ENCODE data around the gene STAG3. TPM values are rescaled to one million over a fixed set of nuclear protein-coding genes. Genes with fewer than 3 reads are reported as not detected.
A peak's percentile ranks its signal among the peaks of the same experiment; 100 is the strongest.

The STAG3 gene
- total RNA-seq, 1 experiment from 2014 or later: 3.1 TPM

- no peak overlapping the region for H2AFZ ChIP-seq (ENCODE audit: low read length)
- H3K56ac ChIP-seq (ENCODE audit: insufficient read length, low read depth, low read length): no peak overlapping the region
- no peak for DNase-seq
- TF ChIP-seq CTCF (conservative IDR thresholded peaks at IDR 0.05): no peak
- peaks cover 31% of the 10 kb centered on the region for H3K27me3 Mint-ChIP-seq (ENCODE audit: low read depth)
- peak overlapping the region; percentile 59 to 68 for H3K4me3 Mint-ChIP-seq
- no peaks in the 10 kb centered on the region for H3K9me3 ChIP-seq (ENCODE audit: control insufficient read depth, low read depth, low read length)
- H3K9me3 Mint-ChIP-seq: no peaks in the 10 kb centered on the region; a peak in 1 of 5 replicates
- no peak overlapping the region for H2BK120ac ChIP-seq (ENCODE audit: low read depth, low read length, poor library complexity, severe bottlenecking)
- no peaks in the 10 kb centered on the region for H4K20me1 ChIP-seq (ENCODE audit: control insufficient read depth, insufficient read depth, insufficient read length)
- H3K4me1 Mint-ChIP-seq: peaks cover 45 to 61% of the 10 kb centered on the region in 2 experiments
- H3K14ac ChIP-seq (ENCODE audit: insufficient read depth, low read length): no peak overlapping the region; the same call in 1 of the 2 replicates
- peaks cover 11% of the 10 kb centered on the region for H3K23me2 ChIP-seq (ENCODE audit: insufficient read length, low read depth, low read length, poor library complexity, severe bottlenecking)
- peaks cover 21 to 33% (median 26%) of the 10 kb centered on the region in 3 experiments for H3K36me3 Mint-ChIP-seq (ENCODE audit: insufficient read depth in 1 of 3, low read depth in 3 of 3)
- no peak overlapping the region for H3K18ac ChIP-seq (ENCODE audit: insufficient read length, low read depth, low read length)
- no peak overlapping the region for H2AK5ac ChIP-seq (ENCODE audit: insufficient read length, low read length)
- peak overlapping the region; percentile 64 for H3K4me2 ChIP-seq (ENCODE audit: insufficient read depth, insufficient read length, low read length)
- WGBS (ENCODE audit: extremely low coverage, insufficient read length, low lambda C conversion rate): no CpG with 5 or more reads among the region's 11 CpGs
- no peak overlapping the region for H3T11ph ChIP-seq (ENCODE audit: low read length)
- H3K27ac ChIP-seq (ENCODE audit: insufficient read length, low read depth, low read length): no peak overlapping the region
- H3K27me3 ChIP-seq (ENCODE audit: insufficient read depth, low read length): no peaks in the 10 kb centered on the region; the same call in 1 of the 2 replicates
- H3K79me1 ChIP-seq (ENCODE audit: insufficient read depth, low read depth, low read length, poor library complexity, severe bottlenecking): no peaks in the 10 kb centered on the region
- H3K4ac ChIP-seq (ENCODE audit: low read depth, low read length): no peak overlapping the region
- H4K8ac ChIP-seq (replicated peaks; ENCODE audit: insufficient read length, low read depth, low read length): no peak overlapping the region
- no peak overlapping the region for H4K5ac ChIP-seq (ENCODE audit: insufficient read length, low read depth, low read length)
- no peak overlapping the region for H2BK15ac ChIP-seq (ENCODE audit: low read depth, low read length)
- no peak overlapping the region for H3K23ac ChIP-seq (ENCODE audit: insufficient read length, low read depth, low read length)
- H3K79me2 ChIP-seq (ENCODE audit: insufficient read depth, low read length): no peaks in the 10 kb centered on the region
- no peak overlapping the region for H2BK20ac ChIP-seq (ENCODE audit: low read depth, low read length, poor library complexity, severe bottlenecking)
- no peak overlapping the region; a peak in 1 of 7 replicates for H3K27ac Mint-ChIP-seq
- H2BK5ac ChIP-seq (ENCODE audit: insufficient read length, low read length): no peak overlapping the region
- H4K91ac ChIP-seq (ENCODE audit: insufficient read length, low read depth, low read length): no peak overlapping the region
- no peak overlapping the region for H3K9ac ChIP-seq (ENCODE audit: extremely low read depth, insufficient read length, low read length)
- peaks cover 10% of the 10 kb centered on the region for H3K4me1 ChIP-seq (ENCODE audit: insufficient read depth, low read length)
- H2BK12ac ChIP-seq (ENCODE audit: insufficient read length, low read depth, low read length): no peak overlapping the region
These were observed 7.4 kb upstream of the STAG3 start for GRCh38 chr7:100170101-100170897.

Measured in H9 (cell line).